Embryonic facial prominence (tissue), 1 donor: ENCODE results near the gene ZFP3.
"Not testable (repeated sequence)": the region's sequence is repeated elsewhere in the genome, so short reads cannot be mapped to it uniquely, and the experiment has no call there.

Source experiments
- DNase-seq: peaks from one replicate; pipeline ENCODE4 v3.0.0-alpha.2; 2016; ENCODE audit errors: extremely low spot score

Gene ZFP3

GRCh38 chr17:5078106-5079028 lies at the start of gene ZFP3:
Gene ZFP3 (plus strand): TSS chr17:5078467. CDS start chr17:5091505, 13,038 bp downstream.
- peak; percentile 46 for DNase-seq

- not testable (repeated sequence) for DNase-seq
These were observed 48.1 kb upstream of the ZFP3 start for GRCh38 chr17:5030168-5030567.

GRCh38 chr17:5031365-5032082 lies 46.7 kb upstream of the ZFP3 start:
- peak; percentile 22 for DNase-seq

GRCh38 chr17:5032865-5033264 lies 45.4 kb upstream of the ZFP3 start:
- no peak for DNase-seq

GRCh38 chr17:5033352-5034015 lies 44.8 kb upstream of the ZFP3 start:
- DNase-seq, result no peak

GRCh38 chr17:5034063-5034462 lies 44.2 kb upstream of the ZFP3 start:
- DNase-seq, result no peak

GRCh38 chr17:5034651-5035050 lies 43.6 kb upstream of the ZFP3 start:
- no peak for DNase-seq

- DNase-seq, result no peak
These were observed 43.0 kb upstream of the ZFP3 start, which contains the start of gene SLC52A1 for GRCh38 chr17:5035315-5035714. Gene SLC52A1 (minus strand): TSS chr17:5035426. CDS start chr17:5034606, 820 bp downstream.

GRCh38 chr17:5042157-5043022 lies 35.9 kb upstream of the ZFP3 start:
- DNase-seq, result no peak

GRCh38 chr17:5043524-5043923 lies 34.7 kb upstream of the ZFP3 start:
- no peak for DNase-seq

- DNase-seq, result no peak
These were observed 33.6 kb upstream of the ZFP3 start for GRCh38 chr17:5044630-5045029.

- no peak for DNase-seq
These were observed 32.8 kb upstream of the ZFP3 start for GRCh38 chr17:5045496-5045895.

GRCh38 chr17:5047446-5047845 lies 30.8 kb upstream of the ZFP3 start:
- no peak for DNase-seq

GRCh38 chr17:5049314-5049841 lies 28.9 kb upstream of the ZFP3 start:
- no peak for DNase-seq

- DNase-seq, result no peak
These were observed 28.0 kb upstream of the ZFP3 start for GRCh38 chr17:5050278-5050677.

- no peak for DNase-seq
These were observed 22.7 kb upstream of the ZFP3 start for GRCh38 chr17:5055543-5055942.

- no peak for DNase-seq
These were observed 13.0 kb upstream of the ZFP3 start for GRCh38 chr17:5065227-5065744.

- DNase-seq, result no peak
These were observed 10.0 kb upstream of the ZFP3 start for GRCh38 chr17:5068236-5068635.

GRCh38 chr17:5069724-5070123 lies 8.5 kb upstream of the ZFP3 start:
- DNase-seq, result no peak

GRCh38 chr17:5075472-5075871 lies 2.8 kb upstream of the ZFP3 start:
- not testable (repeated sequence) for DNase-seq

- DNase-seq, result not testable (repeated sequence)
These were observed 992 bp upstream of the ZFP3 start for GRCh38 chr17:5077275-5077674.
